H1 (cell line): ENCODE data around the gene NOTCH2. TPM values are rescaled to one million over a fixed set of nuclear protein-coding genes. Genes with fewer than 3 reads are reported as not detected.

Experiments used
- CTCF ChIA-PET: fragments of 300-600 bp; sonication (Branson Sonifier 250); formaldehyde crosslinking; loops from one replicate; lab custom pipeline; 2021; ENCODE audit not compliant: partially characterized antibody; lab: Charles Lee
- POLR2A ChIA-PET: fragments of 300-600 bp; sonication (Branson Sonifier 250); formaldehyde crosslinking; loops from one replicate; lab custom pipeline; 2021; ENCODE audit warnings: inconsistent platforms; ENCODE audit not compliant: partially characterized antibody; lab: Charles Lee
- DNase-seq, 2 experiments: peaks; one replicate each; pipeline versions ENCODE4 v3.0.0 to v3.0.0-alpha.2; 2010 to 2022; ENCODE audit warnings: low spot score in 2 of 2, low read depth in 1 of 2, mixed read lengths in 1 of 2
- FAIRE-seq: peaks from 2 replicates; lab custom pipeline; 2011; peaks lifted over from hg19 to GRCh38; lab: Jason Lieb, UNC
- H2AFZ ChIP-seq: 2 replicates; pipeline ENCODE4 v1.8.1; 2012; ENCODE audit warnings: low read length, inconsistent platforms
- H2AK5ac ChIP-seq: 2 replicates; pipeline ENCODE4 v1.6.1; 2013; ENCODE audit warnings: low read depth, low read length
- H2BK120ac ChIP-seq: replicated peaks from 2 replicates; pipeline ENCODE3; 2013; ENCODE audit warnings: low read depth, low read length, inconsistent platforms
- H2BK12ac ChIP-seq: 2 replicates; pipeline ENCODE4 v1.6.1; 2013; ENCODE audit warnings: low read depth, low read length
- H2BK15ac ChIP-seq: 2 replicates; pipeline ENCODE4 v1.6.1; 2013; ENCODE audit warnings: low read length
- H2BK20ac ChIP-seq: 2 replicates; pipeline ENCODE4 v1.6.1; 2013; ENCODE audit warnings: low read length
- H2BK5ac ChIP-seq: 2 replicates; pipeline ENCODE4 v1.6.1; 2013; ENCODE audit warnings: low read depth, low read length
- H3K14ac ChIP-seq: 2 replicates; pipeline ENCODE4 v1.6.1; 2013; ENCODE audit warnings: inconsistent platforms; ENCODE audit not compliant: insufficient read length
- H3K18ac ChIP-seq: 2 replicates; pipeline ENCODE4 v1.6.1; 2013; ENCODE audit warnings: low read length; ENCODE audit errors: extremely low read depth
- H3K23ac ChIP-seq: 2 replicates; pipeline ENCODE4 v1.6.1; 2013; ENCODE audit warnings: inconsistent platforms; ENCODE audit not compliant: insufficient read length
- H3K23me2 ChIP-seq: 2 replicates; pipeline ENCODE4 v1.6.1; 2013; ENCODE audit warnings: low read depth, low read length
- H3K27ac ChIP-seq: 2 replicates; pipeline ENCODE4 v1.6.1; 2011; ENCODE audit warnings: low read depth, low read length, inconsistent platforms
- H3K27me3 ChIP-seq, 4 experiments: replicated peaks in 1 of 4; 1 replicate in 1 of 4; 2 replicates in 3 of 4; pipeline versions ENCODE4 v1.6.1 to v1.8.1; 2011 to 2013; ENCODE audit warnings: low read length in 3 of 4, mild to moderate bottlenecking in 3 of 4, inconsistent platforms in 2 of 4, mixed read lengths in 2 of 4, moderate library complexity in 1 of 4; ENCODE audit not compliant: control insufficient read depth in 3 of 4, insufficient read depth in 3 of 4; ENCODE audit errors: extremely low read depth in 1 of 4
- H3K36me3 ChIP-seq, 4 experiments: 2 replicates each; pipeline versions ENCODE4 v1.6.1 to v1.8.1; 2011 to 2013; ENCODE audit warnings: mild to moderate bottlenecking in 4 of 4, low read length in 3 of 4, moderate library complexity in 2 of 4, control low read depth in 1 of 4, inconsistent platforms in 1 of 4; ENCODE audit not compliant: insufficient read depth in 4 of 4, control insufficient read depth in 2 of 4
- H3K4ac ChIP-seq: replicated peaks from 2 replicates; pipeline ENCODE3; 2013; ENCODE audit warnings: low read length, low read depth, mixed read lengths, inconsistent platforms; ENCODE audit not compliant: insufficient read length
- H3K4me1 ChIP-seq, 4 experiments: replicated peaks in 1 of 4; 1 replicate in 1 of 4; 2 replicates in 3 of 4; pipeline versions ENCODE4 v1.6.1 to v1.8.1; 2011 to 2013; ENCODE audit warnings: low read length in 3 of 4, inconsistent platforms in 2 of 4, mixed read lengths in 1 of 4; ENCODE audit not compliant: insufficient read depth in 4 of 4, control insufficient read depth in 3 of 4
- H3K4me2 ChIP-seq, 2 experiments: 2 replicates each; pipeline versions ENCODE4 v1.6.1 to v1.8.1; 2011 to 2013; ENCODE audit warnings: low read depth in 2 of 2, low read length in 2 of 2, control low read depth in 1 of 2, inconsistent platforms in 1 of 2, mild to moderate bottlenecking in 1 of 2; ENCODE audit not compliant: insufficient read depth in 1 of 2
- H3K4me3 ChIP-seq, 4 experiments: fragments of 200-600, 300-600 bp in 1 of 4; sonication (generic), shearing (Covaris generic), sonication (Bioruptor Twin) in 1 of 4; 2 replicates each; pipeline versions ENCODE4 v1.5.1 to v1.8.1; 2011 to 2016; ENCODE audit warnings: low read length in 4 of 4, low read depth in 3 of 4, control low read depth in 2 of 4, inconsistent platforms in 2 of 4, mild to moderate bottlenecking in 2 of 4, mixed read lengths in 1 of 4, moderate library complexity in 1 of 4; ENCODE audit not compliant: insufficient read depth in 2 of 4; ENCODE audit errors: extremely low read depth in 1 of 4
- H3K56ac ChIP-seq: replicated peaks from 2 replicates; pipeline ENCODE3; 2013; ENCODE audit warnings: low read depth, mild to moderate bottlenecking, mixed read lengths, low read length, inconsistent platforms; ENCODE audit not compliant: insufficient read length
- H3K79me1 ChIP-seq: 2 replicates; pipeline ENCODE4 v1.6.1; 2013; ENCODE audit warnings: low read depth, low read length, control low read depth
- H3K79me2 ChIP-seq, 2 experiments: 2 replicates each; pipeline versions ENCODE4 v1.6.1 to v1.8.1; 2012 to 2013; ENCODE audit warnings: low read length in 2 of 2, mild to moderate bottlenecking in 2 of 2, inconsistent platforms in 1 of 2; ENCODE audit not compliant: insufficient read depth in 2 of 2, control insufficient read depth in 1 of 2
- H3K9ac ChIP-seq, 4 experiments: replicated peaks in 1 of 4; 1 replicate in 1 of 4; 2 replicates in 3 of 4; pipeline versions ENCODE4 v1.6.1 to v1.8.1; 2011 to 2013; ENCODE audit warnings: low read depth in 3 of 4, low read length in 3 of 4, control low read depth in 2 of 4, mild to moderate bottlenecking in 2 of 4, moderate library complexity in 2 of 4, inconsistent platforms in 1 of 4; ENCODE audit errors: extremely low read depth in 1 of 4
- H3K9me3 ChIP-seq, 2 experiments: 2 replicates each; pipeline versions ENCODE4 v1.6.1 to v1.8.1; 2012 to 2013; ENCODE audit warnings: mild to moderate bottlenecking in 2 of 2, moderate library complexity in 2 of 2, control low read depth in 1 of 2, inconsistent platforms in 1 of 2, low read depth in 1 of 2, low read length in 1 of 2, mixed read lengths in 1 of 2; ENCODE audit not compliant: insufficient read depth in 2 of 2
- H4K20me1 ChIP-seq, 2 experiments: replicated peaks in 1 of 2; 2 replicates each; pipeline versions ENCODE3 to v1.8.1; 2011 to 2013; ENCODE audit warnings: inconsistent platforms in 2 of 2, low read length in 2 of 2, mild to moderate bottlenecking in 1 of 2; ENCODE audit not compliant: insufficient read depth in 2 of 2, control insufficient read depth in 1 of 2
- H4K5ac ChIP-seq: 2 replicates; pipeline ENCODE4 v1.6.1; 2013; ENCODE audit warnings: low read length, low read depth, mixed read lengths, inconsistent platforms; ENCODE audit not compliant: insufficient read length
- H4K8ac ChIP-seq: 2 replicates; pipeline ENCODE4 v1.8.0; 2013; ENCODE audit warnings: mild to moderate bottlenecking, moderate library complexity, low read length, inconsistent platforms; ENCODE audit not compliant: insufficient read depth; ENCODE audit errors: extremely low read depth
- H4K91ac ChIP-seq: replicated peaks from 2 replicates; pipeline ENCODE3; 2013; ENCODE audit warnings: low read length, mixed read lengths, inconsistent platforms; ENCODE audit not compliant: insufficient read length
- GTF2F1 ChIP-seq: IDR thresholded peaks from 2 replicates; pipeline ENCODE4 v1.6.1; 2012; ENCODE audit warnings: low read depth, low read length, improper control_type of control experiment, borderline replicate concordance
- HDAC2 ChIP-seq, 2 experiments: fragments of 300-600 bp in 1 of 2; sonication (generic) in 1 of 2; IDR thresholded peaks; 2 replicates each; pipeline ENCODE4 v1.6.1; 2011 to 2012; ENCODE audit warnings: low read depth in 2 of 2, low read length in 2 of 2, mild to moderate bottlenecking in 2 of 2, moderate library complexity in 2 of 2, borderline replicate concordance in 1 of 2, inconsistent platforms in 1 of 2
- PHF8 ChIP-seq: fragments of 200-600 bp; sonication (generic); conservative IDR thresholded peaks from 2 replicates; pipeline ENCODE4 v1.7.1; 2012; ENCODE audit warnings: low read depth, mild to moderate bottlenecking, inconsistent platforms, low read length, moderate library complexity
- POU5F1 ChIP-seq: IDR thresholded peaks from 2 replicates; pipeline ENCODE4 v1.6.1; 2011; ENCODE audit warnings: low read depth, mild to moderate bottlenecking, low read length, moderate library complexity
- RFX5 ChIP-seq: IDR thresholded peaks from 2 replicates; pipeline ENCODE4 v1.6.1; 2011; ENCODE audit warnings: low read depth, low read length, improper control_type of control experiment, borderline replicate concordance
- SIN3A ChIP-seq, 2 experiments: IDR thresholded peaks in 1 of 2; conservative IDR thresholded peaks in 1 of 2; 2 replicates each; pipeline ENCODE4 v1.6.1; 2011 to 2012; ENCODE audit warnings: low read length in 2 of 2, improper control_type of control experiment in 1 of 2, low read depth in 1 of 2, mild to moderate bottlenecking in 1 of 2
- WGBS, 2 experiments: shearing (Covaris generic) in 1 of 2; methylation state at CpG; one replicate each; pipeline versions ENCODE4 v1.1.6 to v1.1.7; 2013 to 2015; ENCODE audit warnings: low lambda C conversion rate in 2 of 2, mixed read lengths in 2 of 2, inconsistent platforms in 1 of 2, low coverage in 1 of 2, missing lambda C conversion rate in 1 of 2; ENCODE audit not compliant: insufficient replicate concordance in 2 of 2, insufficient coverage in 1 of 2, insufficient read length in 1 of 2; ENCODE audit errors: extremely low coverage in 1 of 2, missing lambda C conversion rate in 1 of 2; 5-methylcytosine and 5-hydroxymethylcytosine counted together
- polyA plus RNA-seq, 7 experiments: library from polyadenylated mRNA; depleted of rRNA in 3 of 7; stranded (reverse) in 5 of 7; unstranded in 2 of 7; fragments of >200 nt in 5 of 7; fragments of 200-250 nt in 2 of 7; gene quantifications; 1 replicate in 5 of 7; 2 replicates in 1 of 7; 4 replicates in 1 of 7; pipeline versions ENCODE4 v1.2.1 to v1.2.3, GENCODE V29; 2011 to 2013; ENCODE audit warnings: missing spikeins in 2 of 7, mixed read lengths in 2 of 7
- total RNA-seq: library from RNA; stranded (reverse); fragmentation: NEBNext Ultra II Directional; extraction: Animal tissue kit (Norgen Biotek cat#: 25700); gene quantifications from 2 replicates; pipeline ENCODE4 v1.2.1, GENCODE V29; 2021

NOTCH2 gene
- total and polyA plus RNA-seq, 2 of the 8 experiments (the other 6 are each of a cell fraction or from before 2014, with no cell fraction given): 17.7 to 63.0 TPM

GRCh38 chr1:119898981-119899720 lies 170.3 kb downstream of the NOTCH2 start:
- no peak overlapping the region for H3K9ac ChIP-seq
- no peaks in the 10 kb centered on the region for H4K20me1 ChIP-seq
- no peak overlapping the region for H2BK15ac ChIP-seq
- H3K23me2 ChIP-seq: no peaks in the 10 kb centered on the region
- H3K79me2 ChIP-seq: no peaks in the 10 kb centered on the region
- WGBS, 2 experiments: 92% methylated on average over 3 of the region's 3 CpGs; no CpG with 5 or more reads in 1 of the 2 experiments
- no peak overlapping the region for H2BK20ac ChIP-seq
- no peak for TF ChIP-seq GTF2F1
- TF ChIP-seq SIN3A (conservative IDR thresholded peaks at IDR 0.05 in 1 of 2, IDR thresholded peaks at IDR 0.05 in 1 of 2; ENCODE audit: low read depth in 1 of 2, low read length in 2 of 2): no peak
- TF ChIP-seq RFX5: no peak
- no peak for TF ChIP-seq POU5F1
- no peak for TF ChIP-seq HDAC2 (IDR thresholded peaks at IDR 0.05; ENCODE audit: borderline replicate concordance in 1 of 2, low read depth in 2 of 2, low read length in 2 of 2)
- no peak for TF ChIP-seq PHF8
- FAIRE-seq (no peak), DNase-seq (no peak)
- no peak overlapping the region for H3K18ac ChIP-seq
- H3K36me3 ChIP-seq: no peaks in the 10 kb centered on the region
- no peak overlapping the region for H3K23ac ChIP-seq
- H3K27ac ChIP-seq: no peak overlapping the region
- H3K9me3 ChIP-seq: no peaks in the 10 kb centered on the region
- no peak overlapping the region for H2BK5ac ChIP-seq
- peaks cover 0 to 8% (median 7%) of the 10 kb centered on the region in 4 experiments; a peak in 6 of 7 replicates for H3K27me3 ChIP-seq
- H2AFZ ChIP-seq: no peak overlapping the region
- H2AK5ac ChIP-seq: no peak overlapping the region
- H3K79me1 ChIP-seq: no peaks in the 10 kb centered on the region
- H4K8ac ChIP-seq: no peak overlapping the region
- POLR2A ChIA-PET: no interaction called here
- H3K4ac ChIP-seq: no peak overlapping the region
- no peak overlapping the region for H3K4me3 ChIP-seq
- H4K5ac ChIP-seq: no peak overlapping the region
- H2BK120ac ChIP-seq: no peak overlapping the region
- CTCF ChIA-PET: interaction anchor here (0.7 to 4.5 kb wide), 8 partner anchors 13 to 72 kb away, joined by 3 to 26 read pairs (median 3); no protein-coding TSS in a partner anchor
- H2BK12ac ChIP-seq: no peak overlapping the region
- H3K14ac ChIP-seq: no peak overlapping the region
- H3K4me2 ChIP-seq: no peak overlapping the region
- H3K4me1 ChIP-seq: no peaks in the 10 kb centered on the region
- H4K91ac ChIP-seq: no peak overlapping the region
- H3K56ac ChIP-seq: no peak overlapping the region
